WTC11 (cell line): ENCODE measurements around the gene RAB24. TPM values are rescaled to one million over a fixed set of nuclear protein-coding genes. Genes with fewer than 3 reads are reported as not detected.

Experiments used
- ATAC-seq: fragments of 200-7000 bp; cut with Tn5 transposase; 2 replicates; pipeline ENCODE4 v1.10.0; 2021; ENCODE audit warnings: mild to moderate bottlenecking, moderate library complexity
- CTCF ChIA-PET: fragments of 300-600 bp; sonication (Branson Sonifier 250); formaldehyde crosslinking; loops from one replicate; lab custom pipeline; 2021; ENCODE audit warnings: antibody characterized with exemption; lab: Charles Lee
- POLR2A ChIA-PET: fragments of 350-600 bp; sonication (Branson Sonifier 250); formaldehyde crosslinking; loops from one replicate; lab custom pipeline; 2021; ENCODE audit warnings: antibody characterized with exemption; lab: Charles Lee
- DNase-seq: peaks from one replicate; pipeline ENCODE4 v3.0.0; 2021; ENCODE audit warnings: low spot score
- H3K27ac Mint-ChIP-seq: 2 replicates; pipeline ENCODE4 v1.8.0; 2021; ENCODE audit warnings: mixed read lengths
- H3K27me3 Mint-ChIP-seq: 2 replicates; pipeline ENCODE4 v1.8.0; 2021; ENCODE audit warnings: low read depth, mild to moderate bottlenecking, moderate library complexity, mixed read lengths
- H3K36me3 Mint-ChIP-seq: 2 replicates; pipeline ENCODE4 v1.8.0; 2021; ENCODE audit warnings: mixed read lengths
- H3K4me1 Mint-ChIP-seq: 2 replicates; pipeline ENCODE4 v1.8.0; 2022; ENCODE audit warnings: mixed read lengths
- H3K4me3 Mint-ChIP-seq: 2 replicates; pipeline ENCODE4 v1.8.0; 2021; ENCODE audit warnings: mild to moderate bottlenecking, moderate library complexity, mixed read lengths
- H3K9me3 Mint-ChIP-seq: 2 replicates; pipeline ENCODE4 v1.8.0; 2021; ENCODE audit warnings: mixed read lengths
- ARID4B ChIP-seq: sonication (generic); formaldehyde crosslinking; IDR thresholded peaks from 2 replicates; pipeline ENCODE4 v1.8.0; 2023; ENCODE audit warnings: missing genetic modification reagents, mild to moderate bottlenecking, borderline replicate concordance
- ATF1 ChIP-seq: sonication (generic); formaldehyde crosslinking; IDR thresholded peaks from 2 replicates; pipeline ENCODE4 v1.8.1; 2023; ENCODE audit warnings: mild to moderate bottlenecking, moderate library complexity, missing genetic modification reagents
- ATF3 ChIP-seq: sonication (generic); formaldehyde crosslinking; conservative IDR thresholded peaks from 2 replicates; pipeline ENCODE4 v1.8.1; 2022; ENCODE audit warnings: mild to moderate bottlenecking, missing genetic modification reagents
- ATF6 ChIP-seq: sonication (generic); formaldehyde crosslinking; IDR thresholded peaks from 2 replicates; pipeline ENCODE4 v1.8.1; 2023; ENCODE audit warnings: mild to moderate bottlenecking, missing genetic modification reagents
- CREB1 ChIP-seq: sonication (generic); formaldehyde crosslinking; IDR thresholded peaks from 2 replicates; pipeline ENCODE4 v1.8.0; 2023; ENCODE audit warnings: mild to moderate bottlenecking, missing genetic modification reagents
- CTCF ChIP-seq: fragments of 200-600 bp; IDR thresholded peaks from 2 replicates; pipeline ENCODE4 v1.8.0; 2022; ENCODE audit warnings: antibody characterized with exemption
- GABPB1 ChIP-seq: sonication (generic); formaldehyde crosslinking; IDR thresholded peaks from 2 replicates; pipeline ENCODE4 v1.8.1; 2023; ENCODE audit warnings: mild to moderate bottlenecking, missing genetic modification reagents
- NFATC4 ChIP-seq: fragments of 250-450 bp; sonication (Bioruptor Pico); IDR thresholded peaks from 2 replicates; pipeline ENCODE4 v1.9.0; 2021; ENCODE audit warnings: mild to moderate bottlenecking
- NFYB ChIP-seq: sonication (generic); formaldehyde crosslinking; conservative IDR thresholded peaks from 2 replicates; pipeline ENCODE4 v1.8.0; 2022; ENCODE audit warnings: low read depth, missing genetic modification reagents
- NR3C1 ChIP-seq: sonication (generic); formaldehyde crosslinking; conservative IDR thresholded peaks from 2 replicates; pipeline ENCODE4 v1.8.1; 2023; ENCODE audit warnings: low read depth, mild to moderate bottlenecking, missing genetic modification reagents
- SMAD4 ChIP-seq: sonication (generic); formaldehyde crosslinking; IDR thresholded peaks from 2 replicates; pipeline ENCODE4 v1.8.0; 2022; ENCODE audit warnings: mild to moderate bottlenecking, missing genetic modification reagents
- TEAD4 ChIP-seq: sonication (generic); formaldehyde crosslinking; IDR thresholded peaks from 2 replicates; pipeline ENCODE4 v1.8.0; 2022; ENCODE audit warnings: mild to moderate bottlenecking, missing genetic modification reagents
- ZNF121 ChIP-seq: sonication (generic); formaldehyde crosslinking; IDR thresholded peaks from 2 replicates; pipeline ENCODE4 v1.8.0; 2023; ENCODE audit warnings: missing genetic modification reagents
- ZNF512 ChIP-seq: sonication (generic); formaldehyde crosslinking; IDR thresholded peaks from 2 replicates; pipeline ENCODE4 v1.8.1; 2022; ENCODE audit warnings: missing genetic modification reagents, borderline replicate concordance
- ZNF671 ChIP-seq: fragments of 250-450 bp; sonication (Bioruptor Pico); IDR thresholded peaks from 2 replicates; pipeline ENCODE4 v1.8.0; 2021; ENCODE audit warnings: mild to moderate bottlenecking
- total RNA-seq: library from RNA; stranded (reverse); gene quantifications from 3 replicates; pipeline ENCODE4 v1.2.3, GENCODE V29; 2021

Gene RAB24
- total RNA-seq, 1 experiment from 2014 or later: 37.0 TPM

GRCh38 chr5:177319913-177320588, 16.5 kb upstream of the RAB24 start:
- CTCF ChIA-PET: interaction anchor here (1.5 to 3.3 kb wide), 6 partner anchors 10 to 134 kb away, joined by 3 to 55 read pairs (median 24); no protein-coding TSS in a partner anchor

More at GRCh38 chr5:177319913-177320588, 16.5 kb upstream of the RAB24 start:
- ATAC-seq (no peak), DNase-seq (no peak)
- TF ChIP-seq NR3C1 (CRISPR knock-in tag) (no peak), ATF1 (no peak), ZNF671 (no peak), GABPB1 (no peak), TEAD4 (CRISPR knock-in tag) (no peak), NFYB (CRISPR knock-in tag) (no peak), ATF6 (CRISPR knock-in tag) (no peak), ZNF512 (no peak), ZNF121 (CRISPR knock-in tag) (no peak), ARID4B (CRISPR knock-in tag) (no peak), ATF3 (CRISPR knock-in tag) (no peak), SMAD4 (CRISPR knock-in tag) (no peak), CTCF (no peak), CREB1 (no peak), NFATC4 (CRISPR knock-in tag) (no peak)
- peaks cover 12% of the 10 kb centered on the region for H3K36me3 Mint-ChIP-seq
- no peak overlapping the region for H3K27ac Mint-ChIP-seq
- no peaks in the 10 kb centered on the region for H3K27me3 Mint-ChIP-seq
- H3K9me3 Mint-ChIP-seq: peaks cover 6% of the 10 kb centered on the region; the same call in 1 of the 2 replicates
- peaks cover 14% of the 10 kb centered on the region for H3K4me1 Mint-ChIP-seq
- H3K4me3 Mint-ChIP-seq: no peak overlapping the region
- POLR2A ChIA-PET: interaction anchor here (1.1 kb wide), 1 partner anchor 47 kb away, joined by 5 read pairs; no protein-coding TSS in a partner anchor
